ENCODE data around the gene ITIH4. TPM values are rescaled to one million over a fixed set of nuclear protein-coding genes. Genes with fewer than 3 reads are reported as not detected.

The ITIH4 gene
- total RNA-seq, 1 donor from 2014 or later = 26.9 TPM

GRCh38 chr3:52874864-52875587 is 44.6 kb upstream of the ITIH4 start:
- no peak for TF ChIP-seq CTCF (IDR thresholded peaks at IDR 0.05)
- intact Hi-C loops (cut with DNase I) = no loop called here
- DNase-seq = no peak

GRCh38 chr3:52874160-52874701 is 43.8 kb upstream of the ITIH4 start:
- H3K4me3 ChIP-seq = no peak overlapping the region
- peaks cover 12% of the 10 kb centered on the region for H3K4me1 ChIP-seq
- no peak for TF ChIP-seq CTCF (IDR thresholded peaks at IDR 0.05)
- H3K27me3 ChIP-seq = no peaks in the 10 kb centered on the region
- DNase-seq (no peak), ATAC-seq (no peak)
- no peak overlapping the region for H3K27ac ChIP-seq
- H3K9me3 ChIP-seq = no peaks in the 10 kb centered on the region
- intact Hi-C loops (cut with DNase I) = no loop called here
- no peaks in the 10 kb centered on the region for H3K36me3 ChIP-seq

More at GRCh38 chr3:52874864-52875587, 44.6 kb upstream of the ITIH4 start:
- peaks cover 12% of the 10 kb centered on the region for H3K4me1 ChIP-seq
- H3K27ac ChIP-seq = no peak overlapping the region
- no peaks in the 10 kb centered on the region for H3K27me3 ChIP-seq
- H3K36me3 ChIP-seq = no peaks in the 10 kb centered on the region
- no peaks in the 10 kb centered on the region for H3K9me3 ChIP-seq
- H3K4me3 ChIP-seq = no peak overlapping the region
- ATAC-seq = no peak

- DNase-seq (no peak), ATAC-seq (no peak)
- TF ChIP-seq CTCF (IDR thresholded peaks at IDR 0.05) = no peak
- no peak overlapping the region for H3K27ac ChIP-seq
- no peak overlapping the region for H3K4me3 ChIP-seq
- no peaks in the 10 kb centered on the region for H3K9me3 ChIP-seq
- intact Hi-C loops (cut with DNase I) = no loop called here
- no peaks in the 10 kb centered on the region for H3K27me3 ChIP-seq
- peaks cover 12% of the 10 kb centered on the region for H3K4me1 ChIP-seq
- no peaks in the 10 kb centered on the region for H3K36me3 ChIP-seq
These were observed 43.1 kb upstream of the ITIH4 start for GRCh38 chr3:52873433-52874159.

- no peaks in the 10 kb centered on the region for H3K27me3 ChIP-seq
- TF ChIP-seq CTCF (IDR thresholded peaks at IDR 0.05) = no peak
- H3K4me1 ChIP-seq = peaks cover 12% of the 10 kb centered on the region
- intact Hi-C loops (cut with DNase I) = no loop called here
- no peak for ATAC-seq
- H3K4me3 ChIP-seq = no peak overlapping the region
- no peaks in the 10 kb centered on the region for H3K9me3 ChIP-seq
- DNase-seq = no peak
- H3K36me3 ChIP-seq = no peaks in the 10 kb centered on the region
- H3K27ac ChIP-seq = no peak overlapping the region
These were observed 41.8 kb upstream of the ITIH4 start for GRCh38 chr3:52872245-52872644.

- Histone ChIP-seq H3K27ac (no peak overlapping the region), H3K9me3 (no peaks in the 10 kb centered on the region), H3K4me3 (no peak overlapping the region), H3K4me1 (peaks cover 12% of the 10 kb centered on the region), H3K27me3 (no peaks in the 10 kb centered on the region), H3K36me3 (no peaks in the 10 kb centered on the region)
- intact Hi-C loops (cut with DNase I) = no loop called here
- ATAC-seq = no peak
- TF ChIP-seq CTCF (IDR thresholded peaks at IDR 0.05) = no peak
- DNase-seq = no peak
These were observed 41.3 kb upstream of the ITIH4 start for GRCh38 chr3:52871761-52872160.

Data from upper lobe of right lung (tissue), 1 donor.